ENCODE results near the gene PDE8B.

Gene PDE8B

GRCh38 chr5:77295863-77296378 lies 85.4 kb downstream of the PDE8B start:
- no peak for DNase-seq

GRCh38 chr5:77298146-77298545 lies 87.7 kb downstream of the PDE8B start:
- no peak for DNase-seq

GRCh38 chr5:77300451-77300850 lies 90.0 kb downstream of the PDE8B start:
- DNase-seq, result no peak

GRCh38 chr5:77301447-77301883 lies 91.0 kb downstream of the PDE8B start:
- peak; percentile 15 for DNase-seq

GRCh38 chr5:77302247-77302646 lies 91.8 kb downstream of the PDE8B start:
- no peak for DNase-seq

- DNase-seq, result no peak
These were observed 92.2 kb downstream of the PDE8B start for GRCh38 chr5:77302653-77303052.

- DNase-seq, result no peak
These were observed 93.9 kb downstream of the PDE8B start for GRCh38 chr5:77304388-77304787.

- DNase-seq, result no peak
These were observed 94.9 kb downstream of the PDE8B start for GRCh38 chr5:77305222-77305846.

- no peak for DNase-seq
These were observed 95.5 kb downstream of the PDE8B start for GRCh38 chr5:77305956-77306355.

GRCh38 chr5:77306531-77306930 lies 96.1 kb downstream of the PDE8B start:
- no peak for DNase-seq

- no peak for DNase-seq
These were observed 97.9 kb downstream of the PDE8B start for GRCh38 chr5:77308154-77308960.

- no peak for DNase-seq
These were observed 98.7 kb downstream of the PDE8B start for GRCh38 chr5:77309140-77309539.

- no peak for DNase-seq
These were observed 100.2 kb downstream of the PDE8B start for GRCh38 chr5:77310494-77311213.

- DNase-seq, result no peak
These were observed 100.7 kb downstream of the PDE8B start for GRCh38 chr5:77311214-77311571.

GRCh38 chr5:77312413-77312812 lies 101.9 kb downstream of the PDE8B start:
- no peak for DNase-seq

GRCh38 chr5:77316871-77317661 lies 106.6 kb downstream of the PDE8B start:
- no peak for DNase-seq

- no peak for DNase-seq
These were observed 107.6 kb downstream of the PDE8B start for GRCh38 chr5:77318060-77318459.

GRCh38 chr5:77319117-77319804 lies 108.8 kb downstream of the PDE8B start:
- no peak for DNase-seq

GRCh38 chr5:77321793-77322394 lies 111.4 kb downstream of the PDE8B start:
- no peak for DNase-seq

- DNase-seq, result no peak
These were observed 111.9 kb downstream of the PDE8B start for GRCh38 chr5:77322406-77322805.

GRCh38 chr5:77325921-77326541 lies 115.6 kb downstream of the PDE8B start:
- no peak for DNase-seq
